Muscle of leg (tissue), 11 donors: ENCODE results near the gene KCTD16. TPM values are rescaled to one million over a fixed set of nuclear protein-coding genes. Genes with fewer than 3 reads are reported as not detected.

Experiments
- DNase-seq: peaks from one replicate; pipeline ENCODE4 v3.0.0; 2013
- H3K27ac ChIP-seq: one replicate; pipeline ENCODE4 v1.5.1; 2013; ENCODE audit warnings: mild to moderate bottlenecking, low read length, control low read depth
- H3K27me3 ChIP-seq: one replicate; pipeline ENCODE4 v1.6.1; 2013; ENCODE audit warnings: low read length; ENCODE audit not compliant: control insufficient read depth, insufficient read depth
- H3K36me3 ChIP-seq: one replicate; pipeline ENCODE4 v1.6.1; 2013; ENCODE audit warnings: low read length; ENCODE audit not compliant: control insufficient read depth, insufficient read depth
- H3K4me1 ChIP-seq: one replicate; pipeline ENCODE4 v1.6.1; 2013; ENCODE audit warnings: low read length; ENCODE audit not compliant: control insufficient read depth, insufficient read depth
- H3K4me3 ChIP-seq: one replicate; pipeline ENCODE4 v1.5.1; 2013; ENCODE audit warnings: low read length, control low read depth
- H3K9me3 ChIP-seq: replicated peaks from 2 replicates; pipeline ENCODE4 v1.6.1; 2013; ENCODE audit warnings: low read depth, low read length; ENCODE audit not compliant: control insufficient read depth
- WGBS: methylation state at CpG from one replicate; pipeline ENCODE4 v1.1.5; 2013; ENCODE audit warnings: missing lambda C conversion rate; ENCODE audit not compliant: insufficient coverage; 5-methylcytosine and 5-hydroxymethylcytosine counted together
- polyA plus RNA-seq, 8 donors: library from polyadenylated mRNA; unstranded; fragments of 120-200 nt; gene quantifications; one replicate each; pipeline versions ENCODE4 v1.2.1 to v1.2.3, GENCODE V29; 2013; ENCODE audit warnings: inconsistent platforms in 1 of 8, low replicate concordance in 1 of 8; ENCODE audit not compliant: insufficient read length in 8 of 8, insufficient read depth in 1 of 8
- total RNA-seq: library from RNA; stranded (reverse); fragments of 120-200 nt; gene quantifications from one replicate; pipeline ENCODE4 v1.2.4, GENCODE V29; 2013

The KCTD16 gene
- total and polyA plus RNA-seq, 9 donors = 0.04 to 0.16 (median 0.08) TPM

- no peak overlapping the region for H3K27ac ChIP-seq
- H3K4me1 ChIP-seq = no peaks in the 10 kb centered on the region
- 54% methylated on average over 3 of the region's 5 CpGs for WGBS
- H3K9me3 ChIP-seq = no peaks in the 10 kb centered on the region
- DNase-seq = no peak
- no peaks in the 10 kb centered on the region for H3K36me3 ChIP-seq
- no peak overlapping the region for H3K4me3 ChIP-seq
- no peaks in the 10 kb centered on the region for H3K27me3 ChIP-seq
Measured at GRCh38 chr5:144276034-144276822, 105.6 kb downstream of the KCTD16 start.

GRCh38 chr5:144281784-144282183 is 111.1 kb downstream of the KCTD16 start:
- DNase-seq = no peak
- H3K4me1 ChIP-seq = no peaks in the 10 kb centered on the region

GRCh38 chr5:144284036-144284435 is 113.4 kb downstream of the KCTD16 start:
- DNase-seq = no peak
- Histone ChIP-seq H3K4me1 (no peaks in the 10 kb centered on the region), H3K27ac (no peak overlapping the region), H3K36me3 (no peaks in the 10 kb centered on the region), H3K27me3 (no peaks in the 10 kb centered on the region), H3K4me3 (no peak overlapping the region), H3K9me3 (no peaks in the 10 kb centered on the region)
- no CpG with 5 or more reads among the region's 2 CpGs for WGBS

More at GRCh38 chr5:144281784-144282183, 111.1 kb downstream of the KCTD16 start:
- H3K27ac ChIP-seq = no peak overlapping the region
- H3K4me3 ChIP-seq = no peak overlapping the region
- H3K9me3 ChIP-seq = no peaks in the 10 kb centered on the region
- no CpG with 5 or more reads among the region's 1 CpG for WGBS
- H3K27me3 ChIP-seq = no peaks in the 10 kb centered on the region
- H3K36me3 ChIP-seq = no peaks in the 10 kb centered on the region

- DNase-seq = no peak
- no peaks in the 10 kb centered on the region for H3K36me3 ChIP-seq
- no peaks in the 10 kb centered on the region for H3K4me1 ChIP-seq
- no peak overlapping the region for H3K27ac ChIP-seq
- no peak overlapping the region for H3K4me3 ChIP-seq
- no CpG with 5 or more reads among the region's 2 CpGs for WGBS
- no peaks in the 10 kb centered on the region for H3K9me3 ChIP-seq
- H3K27me3 ChIP-seq = no peaks in the 10 kb centered on the region
Measured at GRCh38 chr5:144284931-144285502, 114.3 kb downstream of the KCTD16 start.

GRCh38 chr5:144289277-144289676 is 118.6 kb downstream of the KCTD16 start:
- H3K4me1 ChIP-seq = no peaks in the 10 kb centered on the region
- WGBS = no CpG with 5 or more reads among the region's 2 CpGs

GRCh38 chr5:144292029-144292428 is 121.4 kb downstream of the KCTD16 start:
- Histone ChIP-seq H3K9me3 (no peaks in the 10 kb centered on the region), H3K4me1 (no peaks in the 10 kb centered on the region), H3K27ac (no peak overlapping the region), H3K36me3 (no peaks in the 10 kb centered on the region), H3K4me3 (no peak overlapping the region), H3K27me3 (no peaks in the 10 kb centered on the region)
- no peak for DNase-seq

More at GRCh38 chr5:144289277-144289676, 118.6 kb downstream of the KCTD16 start:
- H3K27me3 ChIP-seq = no peaks in the 10 kb centered on the region
- H3K9me3 ChIP-seq = no peaks in the 10 kb centered on the region
- no peak overlapping the region for H3K4me3 ChIP-seq
- H3K27ac ChIP-seq = no peak overlapping the region
- no peak for DNase-seq
- no peaks in the 10 kb centered on the region for H3K36me3 ChIP-seq

- no peak for DNase-seq
- no peaks in the 10 kb centered on the region for H3K9me3 ChIP-seq
- H3K4me1 ChIP-seq = no peaks in the 10 kb centered on the region
- no peaks in the 10 kb centered on the region for H3K27me3 ChIP-seq
- H3K36me3 ChIP-seq = no peaks in the 10 kb centered on the region
- H3K4me3 ChIP-seq = no peak overlapping the region
- H3K27ac ChIP-seq = no peak overlapping the region
Measured at GRCh38 chr5:144295284-144295683, 124.6 kb downstream of the KCTD16 start.

GRCh38 chr5:144297081-144297480 is 126.4 kb downstream of the KCTD16 start:
- no peaks in the 10 kb centered on the region for H3K9me3 ChIP-seq
- no CpG with 5 or more reads among the region's 3 CpGs for WGBS
- no peaks in the 10 kb centered on the region for H3K4me1 ChIP-seq
- no peak overlapping the region for H3K4me3 ChIP-seq
- DNase-seq = no peak
- H3K27me3 ChIP-seq = no peaks in the 10 kb centered on the region
- no peaks in the 10 kb centered on the region for H3K36me3 ChIP-seq
- H3K27ac ChIP-seq = no peak overlapping the region

GRCh38 chr5:144298658-144299057 is 128.0 kb downstream of the KCTD16 start:
- Histone ChIP-seq H3K4me1 (no peaks in the 10 kb centered on the region), H3K9me3 (no peaks in the 10 kb centered on the region), H3K4me3 (no peak overlapping the region), H3K27me3 (no peaks in the 10 kb centered on the region), H3K27ac (no peak overlapping the region), H3K36me3 (no peaks in the 10 kb centered on the region)
- WGBS = no CpG with 5 or more reads among the region's 3 CpGs
- DNase-seq = no peak

- Histone ChIP-seq H3K4me3 (no peak overlapping the region), H3K27me3 (no peaks in the 10 kb centered on the region), H3K9me3 (no peaks in the 10 kb centered on the region), H3K27ac (no peak overlapping the region), H3K36me3 (no peaks in the 10 kb centered on the region), H3K4me1 (no peaks in the 10 kb centered on the region)
- no peak for DNase-seq
- 92% methylated on average over 2 of the region's 3 CpGs for WGBS
Measured at GRCh38 chr5:144304688-144305087, 134.0 kb downstream of the KCTD16 start.
